RWPE1 (cell line): ENCODE data around the gene BHMT2.
A peak's percentile ranks its signal among the peaks of the same experiment; 100 is the strongest.

ENCODE experiments used
- CTCF ChIA-PET: fragments of 350-600 bp; sonication (Branson Sonifier 250); formaldehyde crosslinking; extraction: SDS; loops from one replicate; lab custom pipeline; 2021; lab: Yijun Ruan, JAX
- POLR2A ChIA-PET: fragments of 400-600 bp; formaldehyde crosslinking; extraction: SDS; loops from one replicate; lab custom pipeline; 2020; ENCODE audit warnings: antibody characterized with exemption; ENCODE audit not compliant: low non-redundant PET; lab: Yijun Ruan, JAX
- DNase-seq: peaks from one replicate; pipeline ENCODE4 v3.0.0; 2012; ENCODE audit warnings: low spot score
- H3K27ac ChIP-seq: fragments of 450-650 bp; 2 replicates; pipeline ENCODE4 v1.5.1; 2017
- TF ChIP-seq, protein P1 (sequence below): fragments of 450-650 bp; conservative IDR thresholded peaks from 2 replicates; pipeline ENCODE4 v1.5.1; 2017; ENCODE audit warnings: low read depth, mild to moderate bottlenecking

BHMT2 gene

DNA sequence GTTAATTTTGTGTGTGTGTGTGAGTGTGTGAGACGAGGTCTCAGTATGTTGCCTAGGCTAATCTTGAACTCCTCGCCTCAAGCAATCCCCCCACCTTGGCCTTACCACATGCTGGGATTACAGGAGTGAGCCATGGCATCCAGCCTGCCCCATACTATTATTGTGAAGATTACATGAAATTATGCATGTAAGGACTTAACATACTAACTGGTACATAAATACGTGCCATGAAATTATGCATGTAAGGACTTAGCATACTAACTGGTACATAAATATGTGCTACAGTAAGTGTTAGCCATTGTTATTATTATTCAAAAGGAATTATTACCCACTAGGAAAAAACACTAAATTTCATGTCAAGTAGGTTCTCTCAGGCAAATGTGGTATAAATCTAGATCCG is 16.2 kb upstream of the BHMT2 start:
- ChIA-PET CTCF (no interaction called here), POLR2A (no interaction called here)
- DNase-seq = no peak
- TF ChIP-seq, protein P1, sequence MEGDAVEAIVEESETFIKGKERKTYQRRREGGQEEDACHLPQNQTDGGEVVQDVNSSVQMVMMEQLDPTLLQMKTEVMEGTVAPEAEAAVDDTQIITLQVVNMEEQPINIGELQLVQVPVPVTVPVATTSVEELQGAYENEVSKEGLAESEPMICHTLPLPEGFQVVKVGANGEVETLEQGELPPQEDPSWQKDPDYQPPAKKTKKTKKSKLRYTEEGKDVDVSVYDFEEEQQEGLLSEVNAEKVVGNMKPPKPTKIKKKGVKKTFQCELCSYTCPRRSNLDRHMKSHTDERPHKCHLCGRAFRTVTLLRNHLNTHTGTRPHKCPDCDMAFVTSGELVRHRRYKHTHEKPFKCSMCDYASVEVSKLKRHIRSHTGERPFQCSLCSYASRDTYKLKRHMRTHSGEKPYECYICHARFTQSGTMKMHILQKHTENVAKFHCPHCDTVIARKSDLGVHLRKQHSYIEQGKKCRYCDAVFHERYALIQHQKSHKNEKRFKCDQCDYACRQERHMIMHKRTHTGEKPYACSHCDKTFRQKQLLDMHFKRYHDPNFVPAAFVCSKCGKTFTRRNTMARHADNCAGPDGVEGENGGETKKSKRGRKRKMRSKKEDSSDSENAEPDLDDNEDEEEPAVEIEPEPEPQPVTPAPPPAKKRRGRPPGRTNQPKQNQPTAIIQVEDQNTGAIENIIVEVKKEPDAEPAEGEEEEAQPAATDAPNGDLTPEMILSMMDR = no peak
- no peak overlapping the region for H3K27ac ChIP-seq

DNA sequence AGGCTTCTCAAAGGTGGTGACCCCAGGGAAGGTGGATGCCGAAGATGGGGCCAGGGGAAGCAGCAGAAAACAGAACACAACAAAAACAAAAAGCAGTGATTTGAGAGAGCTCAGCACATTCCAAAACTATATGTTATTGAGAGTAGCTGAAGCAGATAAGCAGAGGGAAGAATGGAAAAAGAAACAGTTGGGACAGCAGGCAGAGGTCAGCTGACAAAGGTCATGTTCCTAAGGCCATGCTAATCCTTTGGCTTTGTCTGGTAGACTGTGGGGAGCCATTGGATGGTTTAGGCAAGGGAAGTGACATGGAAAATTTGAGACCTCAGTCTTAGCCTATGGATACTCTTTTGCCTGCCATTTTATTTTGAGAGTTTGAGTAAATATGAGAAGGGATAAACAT is 14.6 kb upstream of the BHMT2 start:
- H3K27ac ChIP-seq = no peak overlapping the region
- ChIA-PET POLR2A (no interaction called here), CTCF (interaction anchor here (1.3 kb wide), 1 partner anchor 30 kb away, joined by 4 read pairs; no protein-coding TSS in a partner anchor)
- TF ChIP-seq, protein P1 = no peak
- no peak for DNase-seq

DNA sequence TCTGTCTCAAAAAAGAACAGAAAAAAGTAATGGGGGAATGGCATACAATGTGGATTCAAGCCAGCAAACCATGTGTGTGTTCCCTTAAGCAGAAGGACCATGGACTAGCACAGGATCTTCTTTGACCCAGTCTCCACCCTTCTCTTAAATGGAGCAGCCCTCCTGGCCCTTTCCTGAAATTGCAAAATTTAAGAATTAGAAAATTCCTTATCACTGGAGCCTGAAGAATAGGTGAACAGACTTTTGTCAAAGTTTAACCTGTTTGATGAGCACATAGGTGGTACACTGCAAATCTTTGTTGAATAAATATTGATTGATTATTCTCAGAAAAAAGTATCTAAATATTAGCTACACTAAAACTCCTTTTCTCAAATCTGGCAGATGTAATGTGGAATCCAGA is 12.7 kb upstream of the BHMT2 start:
- ChIA-PET CTCF (interaction anchor here (0.8 to 0.9 kb wide), 2 partner anchors 18 to 77 kb away, joined by 9 to 12 read pairs; no protein-coding TSS in a partner anchor), POLR2A (no interaction called here)
- no peak for DNase-seq
- no peak overlapping the region for H3K27ac ChIP-seq
- TF ChIP-seq, protein P1 = no peak

DNA sequence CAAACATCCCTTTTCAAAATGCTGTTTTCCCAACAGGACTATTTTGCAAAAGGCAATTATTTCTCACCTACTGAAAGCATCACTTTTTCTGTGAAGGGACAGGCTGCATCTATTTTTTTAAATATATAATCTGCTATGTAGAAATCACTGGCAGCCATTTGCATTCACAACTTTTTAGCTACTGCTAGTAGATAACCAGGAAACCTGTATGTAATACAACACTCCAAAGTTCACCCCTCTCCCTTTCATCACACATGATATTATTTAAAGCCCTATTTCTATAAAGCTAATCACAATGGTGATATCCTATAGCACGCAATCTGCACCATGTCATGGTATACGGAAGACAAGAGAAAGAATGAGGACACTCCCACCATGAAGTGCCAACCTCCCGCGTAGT is 9.9 kb upstream of the BHMT2 start:
- CTCF ChIA-PET = interaction anchor here (0.6 to 1.4 kb wide), 2 partner anchors 18 to 35 kb away, joined by 3 read pairs; no protein-coding TSS in a partner anchor
- TF ChIP-seq, protein P1 = no peak
- POLR2A ChIA-PET = no interaction called here
- no peak for DNase-seq
- H3K27ac ChIP-seq = no peak overlapping the region

DNA sequence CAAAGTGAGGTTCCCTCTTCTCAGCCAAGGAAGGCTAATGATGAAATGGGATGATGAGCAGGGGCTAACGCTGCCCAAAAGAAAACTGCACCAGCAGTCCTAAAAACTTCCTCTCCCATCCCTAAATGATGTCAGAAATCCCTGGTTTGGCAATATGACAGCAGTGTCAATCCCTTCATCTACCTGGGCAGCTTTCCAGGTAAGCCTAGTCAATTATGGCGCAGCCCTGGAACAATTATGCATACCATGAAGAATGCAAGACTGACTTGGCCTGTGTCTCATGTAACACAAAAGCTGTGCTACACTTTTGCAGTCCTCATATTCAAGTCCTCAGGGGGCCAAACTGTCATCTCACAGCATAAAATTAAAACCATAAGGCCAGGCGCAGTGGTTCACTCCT is 7.1 kb upstream of the BHMT2 start:
- ChIA-PET CTCF (interaction anchor here (0.7 kb wide), 1 partner anchor 38 kb away, joined by 3 read pairs; no protein-coding TSS in a partner anchor), POLR2A (no interaction called here)
- peak; percentile 35 for DNase-seq
- TF ChIP-seq, protein P1 = no peak
- no peak overlapping the region for H3K27ac ChIP-seq

DNA sequence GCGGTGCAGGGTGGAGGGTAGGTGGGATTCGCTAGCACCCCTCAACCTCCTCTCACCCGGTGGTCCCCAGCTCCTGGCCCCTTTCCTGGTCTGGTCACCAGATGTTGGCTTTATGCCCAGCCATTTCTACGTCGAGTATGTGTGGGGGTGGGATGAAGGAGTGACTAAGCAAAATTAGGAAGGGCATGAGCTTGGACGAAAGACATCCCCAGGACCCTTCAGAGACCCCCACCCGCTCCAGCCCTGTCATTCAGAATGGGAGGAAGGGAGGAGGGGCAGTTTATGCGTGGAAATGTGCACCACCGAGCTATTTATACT is 742 bp downstream of the BHMT2 start:
- CTCF ChIA-PET = interaction anchor here (0.6 to 1.0 kb wide), 2 partner anchors 12 to 34 kb away, joined by 3 to 4 read pairs; no protein-coding TSS in a partner anchor
- POLR2A ChIA-PET = no interaction called here
- TF ChIP-seq, protein P1 = no peak
- no peak overlapping the region for H3K27ac ChIP-seq
- DNase-seq = no peak
